Astrocyte (in vitro differentiated cells and primary cell): ENCODE data around the gene DIAPH3. TPM values are rescaled to one million over a fixed set of nuclear protein-coding genes. Genes with fewer than 3 reads are reported as not detected.

Source experiments
- DNase-seq: peaks from one replicate; pipeline ENCODE4 v3.0.0-alpha.2; 2010; ENCODE audit warnings: low read depth
- FAIRE-seq: peaks from 2 replicates; lab custom pipeline; 2011; peaks lifted over from hg19 to GRCh38; lab: Jason Lieb, UNC
- H2AFZ ChIP-seq: 2 replicates; pipeline ENCODE4 v1.6.0; 2012; ENCODE audit warnings: low read depth, low read length, inconsistent platforms
- H3K27ac ChIP-seq: 2 replicates; pipeline ENCODE4 v1.5.1; 2011; ENCODE audit warnings: low read depth, low read length, inconsistent platforms
- H3K27me3 ChIP-seq: 2 replicates; pipeline ENCODE4 v1.6.0; 2011; ENCODE audit warnings: low read length, inconsistent platforms; ENCODE audit not compliant: insufficient read depth
- H3K36me3 ChIP-seq: 2 replicates; pipeline ENCODE4 v1.5.1; 2011; ENCODE audit warnings: low read length, inconsistent platforms; ENCODE audit not compliant: insufficient read depth
- H3K4me1 ChIP-seq: 2 replicates; pipeline ENCODE4 v1.5.1; 2011; ENCODE audit warnings: low read length, inconsistent platforms; ENCODE audit not compliant: insufficient read depth
- H3K4me2 ChIP-seq: 2 replicates; pipeline ENCODE4 v1.6.0; 2012; ENCODE audit warnings: low read length, inconsistent platforms
- H3K4me3 ChIP-seq: 2 replicates; pipeline ENCODE4 v1.5.1; 2011; ENCODE audit warnings: low read depth, mild to moderate bottlenecking, low read length, inconsistent platforms; ENCODE audit not compliant: insufficient read depth
- H3K79me2 ChIP-seq: 2 replicates; pipeline ENCODE4 v1.6.0; 2012; ENCODE audit warnings: mild to moderate bottlenecking, low read length, inconsistent platforms; ENCODE audit not compliant: insufficient read depth
- H3K9ac ChIP-seq: 2 replicates; pipeline ENCODE4 v1.6.0; 2012; ENCODE audit warnings: mild to moderate bottlenecking, low read length, inconsistent platforms
- H3K9me3 ChIP-seq: 2 replicates; pipeline ENCODE4 v1.5.1; 2012; ENCODE audit warnings: low read depth, mild to moderate bottlenecking, low read length, inconsistent platforms; ENCODE audit not compliant: insufficient read depth
- H4K20me1 ChIP-seq: 2 replicates; pipeline ENCODE4 v1.6.0; 2012; ENCODE audit warnings: low read length, inconsistent platforms; ENCODE audit not compliant: insufficient read depth
- H3K27ac Mint-ChIP-seq: one replicate; pipeline ENCODE4 v1.8.0; 2021; ENCODE audit warnings: mild to moderate bottlenecking, mixed read lengths; ENCODE audit not compliant: unreplicated experiment
- H3K27me3 Mint-ChIP-seq: one replicate; pipeline ENCODE4 v1.8.0; 2021; ENCODE audit warnings: low read depth, mixed read lengths; ENCODE audit not compliant: unreplicated experiment
- H3K36me3 Mint-ChIP-seq: one replicate; pipeline ENCODE4 v1.8.0; 2021; ENCODE audit warnings: low read depth, mixed read lengths; ENCODE audit not compliant: unreplicated experiment
- H3K4me1 Mint-ChIP-seq: one replicate; pipeline ENCODE4 v1.8.0; 2021; ENCODE audit warnings: low read depth, mixed read lengths; ENCODE audit not compliant: unreplicated experiment
- H3K4me3 Mint-ChIP-seq: one replicate; pipeline ENCODE4 v1.8.0; 2021; ENCODE audit warnings: mild to moderate bottlenecking, moderate library complexity, mixed read lengths; ENCODE audit not compliant: unreplicated experiment
- H3K9me3 Mint-ChIP-seq: one replicate; pipeline ENCODE4 v1.8.0; 2021; ENCODE audit warnings: mild to moderate bottlenecking, mixed read lengths; ENCODE audit not compliant: unreplicated experiment
- EZH2 ChIP-seq: IDR thresholded peaks from 2 replicates; pipeline ENCODE4 v1.6.1; 2012; ENCODE audit warnings: mild to moderate bottlenecking, low read length, inconsistent platforms; ENCODE audit not compliant: insufficient read depth
- total RNA-seq: library from RNA; stranded (reverse); gene quantifications from 2 replicates; pipeline ENCODE4 v1.2.1, GENCODE V29; 2021
- TF ChIP-seq, protein P1 (sequence below): IDR thresholded peaks from 2 replicates; pipeline ENCODE4 v1.5.1; 2011; ENCODE audit warnings: low read depth, mild to moderate bottlenecking, inconsistent platforms, low read length, moderate library complexity; ENCODE audit not compliant: insufficient read depth

The DIAPH3 gene
- total RNA-seq, 1 donor from 2014 or later: 19.0 TPM

DNA sequence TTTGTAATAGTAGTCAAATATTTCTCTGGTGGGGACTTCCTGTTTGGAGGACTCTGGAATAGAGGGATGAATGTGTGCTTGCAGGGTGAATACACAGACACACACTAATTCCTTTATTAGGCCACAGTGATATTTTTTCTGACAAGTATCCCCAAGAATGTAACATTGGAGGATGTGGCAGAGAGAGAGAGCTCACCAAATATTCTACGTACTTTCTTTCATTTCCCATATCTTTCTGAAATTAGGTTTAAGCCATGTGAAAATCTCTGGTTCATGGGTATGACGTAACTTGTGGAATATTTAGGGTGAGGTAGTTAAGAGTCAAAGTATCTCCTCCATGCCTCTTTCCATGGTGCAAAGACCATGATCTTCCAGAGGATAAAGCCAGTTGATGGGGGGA is 463.4 kb downstream of the DIAPH3 start:
- Mint-ChIP-seq H3K36me3 (no peaks in the 10 kb centered on the region), H3K4me1 (peaks cover 10% of the 10 kb centered on the region), H3K27ac (peak overlapping the region; percentile 38), H3K4me3 (no peak overlapping the region), H3K9me3 (no peaks in the 10 kb centered on the region), H3K27me3 (no peaks in the 10 kb centered on the region)
- no peaks in the 10 kb centered on the region for H3K36me3 ChIP-seq
- H3K4me3 ChIP-seq: no peak overlapping the region
- peaks cover 9% of the 10 kb centered on the region for H3K4me1 ChIP-seq
- no peak overlapping the region for H3K9ac ChIP-seq
- DNase-seq (peak; percentile 58), FAIRE-seq (peak; percentile 93)
- H3K27me3 ChIP-seq: no peaks in the 10 kb centered on the region
- no peak overlapping the region for H2AFZ ChIP-seq
- H3K9me3 ChIP-seq: no peaks in the 10 kb centered on the region
- H4K20me1 ChIP-seq: no peaks in the 10 kb centered on the region
- H3K4me2 ChIP-seq: peak overlapping the region; percentile 63
- TF ChIP-seq, protein P1, sequence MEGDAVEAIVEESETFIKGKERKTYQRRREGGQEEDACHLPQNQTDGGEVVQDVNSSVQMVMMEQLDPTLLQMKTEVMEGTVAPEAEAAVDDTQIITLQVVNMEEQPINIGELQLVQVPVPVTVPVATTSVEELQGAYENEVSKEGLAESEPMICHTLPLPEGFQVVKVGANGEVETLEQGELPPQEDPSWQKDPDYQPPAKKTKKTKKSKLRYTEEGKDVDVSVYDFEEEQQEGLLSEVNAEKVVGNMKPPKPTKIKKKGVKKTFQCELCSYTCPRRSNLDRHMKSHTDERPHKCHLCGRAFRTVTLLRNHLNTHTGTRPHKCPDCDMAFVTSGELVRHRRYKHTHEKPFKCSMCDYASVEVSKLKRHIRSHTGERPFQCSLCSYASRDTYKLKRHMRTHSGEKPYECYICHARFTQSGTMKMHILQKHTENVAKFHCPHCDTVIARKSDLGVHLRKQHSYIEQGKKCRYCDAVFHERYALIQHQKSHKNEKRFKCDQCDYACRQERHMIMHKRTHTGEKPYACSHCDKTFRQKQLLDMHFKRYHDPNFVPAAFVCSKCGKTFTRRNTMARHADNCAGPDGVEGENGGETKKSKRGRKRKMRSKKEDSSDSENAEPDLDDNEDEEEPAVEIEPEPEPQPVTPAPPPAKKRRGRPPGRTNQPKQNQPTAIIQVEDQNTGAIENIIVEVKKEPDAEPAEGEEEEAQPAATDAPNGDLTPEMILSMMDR: no peak
- TF ChIP-seq EZH2: no peak
- no peaks in the 10 kb centered on the region for H3K79me2 ChIP-seq
- H3K27ac ChIP-seq: peak overlapping the region; percentile 73

DNA sequence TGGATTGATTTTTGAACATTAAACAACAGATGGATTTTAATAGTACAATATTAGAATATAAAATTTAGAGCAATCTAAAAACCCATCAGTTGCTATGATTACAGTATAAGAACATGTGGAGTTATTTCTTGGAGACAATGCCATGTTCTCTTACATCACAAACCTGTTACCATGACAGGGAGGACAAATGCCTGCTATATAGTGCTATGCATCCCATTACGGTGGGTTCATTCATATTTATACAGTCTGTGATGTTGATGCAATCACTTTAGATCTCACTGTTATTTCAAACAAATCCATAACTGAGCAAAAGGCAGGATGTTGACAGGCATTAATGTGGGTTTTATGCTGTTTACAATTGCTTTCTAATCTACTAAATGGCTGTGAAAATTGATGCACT is 467.5 kb downstream of the DIAPH3 start:
- no peaks in the 10 kb centered on the region for H3K9me3 Mint-ChIP-seq
- no peaks in the 10 kb centered on the region for H3K36me3 Mint-ChIP-seq
- H3K27ac ChIP-seq: no peak overlapping the region
- DNase-seq: no peak
- no peaks in the 10 kb centered on the region for H4K20me1 ChIP-seq
- no peak overlapping the region for H3K4me3 Mint-ChIP-seq
- no peaks in the 10 kb centered on the region for H3K79me2 ChIP-seq
- H3K9ac ChIP-seq: no peak overlapping the region
- no peak for FAIRE-seq
- H3K27ac Mint-ChIP-seq: no peak overlapping the region
- peaks cover 9% of the 10 kb centered on the region for H3K4me1 ChIP-seq
- no peaks in the 10 kb centered on the region for H3K27me3 Mint-ChIP-seq
- H3K36me3 ChIP-seq: no peaks in the 10 kb centered on the region
- H3K4me1 Mint-ChIP-seq: peaks cover 12% of the 10 kb centered on the region
- no peak for TF ChIP-seq EZH2
- TF ChIP-seq, protein P1: no peak
- H3K27me3 ChIP-seq: no peaks in the 10 kb centered on the region
- H3K4me2 ChIP-seq: no peak overlapping the region
- no peak overlapping the region for H2AFZ ChIP-seq
- H3K9me3 ChIP-seq: no peaks in the 10 kb centered on the region
- no peak overlapping the region for H3K4me3 ChIP-seq

DNA sequence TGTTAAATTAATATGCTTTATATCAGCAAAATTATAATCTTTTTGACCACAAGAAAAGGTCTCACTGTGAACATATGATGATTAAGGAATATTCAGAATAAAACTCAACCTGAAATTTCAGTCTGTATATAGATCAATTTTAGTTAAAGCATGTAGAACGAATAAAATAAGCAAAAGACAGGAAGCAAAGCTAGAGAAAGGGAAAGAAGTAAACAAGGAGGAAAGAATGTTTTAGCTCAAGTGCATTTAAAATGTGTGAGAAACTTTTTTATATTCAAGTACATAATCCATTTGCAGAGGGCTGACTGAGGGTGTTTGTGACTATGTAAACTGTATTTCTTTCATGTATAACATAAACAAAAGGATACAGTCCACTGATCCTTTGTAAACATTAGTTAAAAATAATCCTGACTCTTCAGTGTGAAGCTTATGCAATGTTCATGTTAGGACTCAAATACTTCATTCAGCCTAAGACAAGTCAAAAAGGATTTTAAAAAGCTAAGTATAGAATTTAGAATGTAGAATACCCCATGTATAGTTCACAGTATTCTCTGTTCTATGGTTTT is 472.1 kb downstream of the DIAPH3 start:
- no peak for TF ChIP-seq EZH2
- TF ChIP-seq, protein P1: no peak
- H3K27me3 ChIP-seq: no peaks in the 10 kb centered on the region
- Mint-ChIP-seq H3K4me1 (peaks cover 2% of the 10 kb centered on the region), H3K27me3 (no peaks in the 10 kb centered on the region), H3K36me3 (no peaks in the 10 kb centered on the region), H3K27ac (no peak overlapping the region), H3K9me3 (no peaks in the 10 kb centered on the region), H3K4me3 (no peak overlapping the region)
- peak overlapping the region; percentile 1 for H3K4me2 ChIP-seq
- H3K9ac ChIP-seq: no peak overlapping the region
- DNase-seq (no peak), FAIRE-seq (peak; percentile 41)
- H3K36me3 ChIP-seq: no peaks in the 10 kb centered on the region
- no peaks in the 10 kb centered on the region for H3K9me3 ChIP-seq
- no peaks in the 10 kb centered on the region for H3K4me1 ChIP-seq
- H3K27ac ChIP-seq: no peak overlapping the region
- H4K20me1 ChIP-seq: no peaks in the 10 kb centered on the region
- H3K4me3 ChIP-seq: no peak overlapping the region
- no peak overlapping the region for H2AFZ ChIP-seq
- H3K79me2 ChIP-seq: no peaks in the 10 kb centered on the region
